Measurements from ENCODE around the gene PBX1. TPM values are rescaled to one million over a fixed set of nuclear protein-coding genes. Genes with fewer than 3 reads are reported as not detected.

PBX1 gene
- total and polyA plus RNA-seq, 10 of the 15 experiments (the other 5 are each of a cell fraction or from before 2014, with no cell fraction given), result 0.05 to 0.28 (median 0.11) TPM; not detected in 5

DNA sequence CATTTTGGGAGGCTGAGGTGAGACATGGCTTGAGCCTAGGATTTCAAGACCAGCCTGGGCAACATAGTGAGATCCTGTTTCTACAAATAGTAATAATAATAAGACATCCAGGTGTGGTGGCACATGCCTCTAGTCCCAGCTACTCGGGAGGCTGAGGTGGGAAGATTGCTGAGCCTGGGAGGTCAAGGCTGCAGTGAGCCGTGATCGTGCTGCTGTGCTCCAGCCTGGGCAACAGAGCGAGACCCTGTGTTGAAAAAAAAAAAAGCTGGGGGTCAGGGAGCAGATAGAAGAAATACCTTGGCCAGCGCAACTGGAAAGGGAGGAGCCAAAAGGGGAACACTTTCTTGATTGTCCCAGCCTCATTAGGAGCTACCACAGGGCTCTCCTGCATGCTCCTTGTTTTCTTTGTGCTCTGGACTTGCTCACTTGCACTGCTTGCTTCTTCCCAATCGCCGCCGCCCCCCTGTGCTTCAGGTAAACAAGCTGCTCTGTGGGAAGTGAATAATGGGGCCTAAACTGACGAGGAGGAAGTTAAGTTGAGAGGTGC, 31.1 kb downstream of the PBX1 start:
- intact Hi-C loops (cut with micrococcal nuclease; ENCODE audit: unreplicated experiment) (no loop called here), in situ Hi-C loops (cut with MboI) (no loop called here)
- Histone ChIP-seq H3K9me3 (replicated peaks; ENCODE audit: control insufficient read depth, insufficient read depth, low read length) (no peaks in the 10 kb centered on the region), H3K79me2 (ENCODE audit: control insufficient read depth, insufficient read depth, low read length) (no peaks in the 10 kb centered on the region), H3K27me3 (replicated peaks in 1 of 2; ENCODE audit: control insufficient read depth in 2 of 2, insufficient read depth in 2 of 2, low read length in 1 of 2) (no peaks in the 10 kb centered on the region), H4K20me1 (ENCODE audit: control insufficient read depth, insufficient read depth) (no peaks in the 10 kb centered on the region), H3K9ac (ENCODE audit: control insufficient read depth, insufficient read depth, low read length) (no peak overlapping the region), H3K4me3 (no peak overlapping the region), H3K4me2 (ENCODE audit: control insufficient read depth, insufficient read depth) (no peak overlapping the region), H3K27ac (ENCODE audit: control insufficient read depth, insufficient read depth) (no peak overlapping the region), H2AFZ (ENCODE audit: control insufficient read depth, low read depth, low read length) (no peak overlapping the region), H3K36me3 (ENCODE audit: control insufficient read depth in 2 of 2, insufficient read depth in 2 of 2, low read length in 1 of 2) (no peaks in the 10 kb centered on the region), H3K4me1 (ENCODE audit: control insufficient read depth, insufficient read depth, low read length) (no peaks in the 10 kb centered on the region)
- WGBS (ENCODE audit: insufficient coverage, insufficient replicate concordance, low lambda C conversion rate, missing lambda C conversion rate), result 8% methylated on average over 8 of the region's 9 CpGs
- ATAC-seq, result no peak
- TF ChIP-seq, protein P1, sequence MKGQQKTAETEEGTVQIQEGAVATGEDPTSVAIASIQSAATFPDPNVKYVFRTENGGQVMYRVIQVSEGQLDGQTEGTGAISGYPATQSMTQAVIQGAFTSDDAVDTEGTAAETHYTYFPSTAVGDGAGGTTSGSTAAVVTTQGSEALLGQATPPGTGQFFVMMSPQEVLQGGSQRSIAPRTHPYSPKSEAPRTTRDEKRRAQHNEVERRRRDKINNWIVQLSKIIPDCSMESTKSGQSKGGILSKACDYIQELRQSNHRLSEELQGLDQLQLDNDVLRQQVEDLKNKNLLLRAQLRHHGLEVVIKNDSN (IDR thresholded peaks at IDR 0.05; ENCODE audit: borderline replicate concordance, extremely low read length, insufficient read depth, low read depth, low read length), result no peak
- TF ChIP-seq ASH2L (IDR thresholded peaks at IDR 0.05; ENCODE audit: borderline replicate concordance, low read depth), result no peak
- TF ChIP-seq FOXK2 (IDR thresholded peaks at IDR 0.05), result no peak
- ChIA-PET CTCF (no interaction called here), RAD21 (ENCODE audit: unreplicated experiment) (no interaction called here), SMC1A (ENCODE audit: uncharacterized antibody, unreplicated experiment) (no interaction called here), POLR2A (no interaction called here)
- no peak for DNase-seq (ENCODE audit: low read depth, low spot score)
- no peak for FAIRE-seq
- no TSS peak for BruUV-seq (replicated peaks)

DNA sequence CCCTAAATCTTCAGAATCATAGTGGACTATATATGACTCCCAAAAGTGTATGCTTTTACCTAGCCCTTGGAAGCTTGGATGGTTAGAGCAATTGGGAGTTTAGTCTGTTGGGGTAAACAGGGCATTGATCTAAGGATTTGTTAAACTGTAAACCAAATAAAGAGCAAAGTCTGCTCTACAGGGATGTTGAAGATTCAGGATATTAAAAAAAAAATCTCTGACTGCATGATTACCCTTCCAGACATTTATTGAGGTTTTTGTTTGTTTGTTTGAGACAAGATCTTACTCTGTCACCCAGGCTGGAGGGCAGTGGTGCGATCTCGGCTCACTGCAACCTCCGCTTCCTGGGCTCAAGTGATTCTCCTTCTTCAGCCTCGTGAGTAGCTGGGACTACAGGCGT, 31.6 kb downstream of the PBX1 start:
- FAIRE-seq (no peak), DNase-seq (ENCODE audit: low read depth, low spot score) (no peak), ATAC-seq (no peak)
- Histone ChIP-seq H4K20me1 (ENCODE audit: control insufficient read depth, insufficient read depth) (no peaks in the 10 kb centered on the region), H3K4me2 (ENCODE audit: control insufficient read depth, insufficient read depth) (no peak overlapping the region), H3K36me3 (ENCODE audit: control insufficient read depth in 2 of 2, insufficient read depth in 2 of 2, low read length in 1 of 2) (no peaks in the 10 kb centered on the region), H3K27me3 (replicated peaks in 1 of 2; ENCODE audit: control insufficient read depth in 2 of 2, insufficient read depth in 2 of 2, low read length in 1 of 2) (no peaks in the 10 kb centered on the region), H2AFZ (ENCODE audit: control insufficient read depth, low read depth, low read length) (no peak overlapping the region), H3K4me1 (ENCODE audit: control insufficient read depth, insufficient read depth, low read length) (no peaks in the 10 kb centered on the region), H3K4me3 (no peak overlapping the region), H3K79me2 (ENCODE audit: control insufficient read depth, insufficient read depth, low read length) (no peaks in the 10 kb centered on the region), H3K9me3 (replicated peaks; ENCODE audit: control insufficient read depth, insufficient read depth, low read length) (no peaks in the 10 kb centered on the region), H3K27ac (ENCODE audit: control insufficient read depth, insufficient read depth) (no peak overlapping the region), H3K9ac (ENCODE audit: control insufficient read depth, insufficient read depth, low read length) (no peak overlapping the region)
- POLR2A ChIA-PET, result interaction anchor here (0.7 kb wide), 1 partner anchor 625 kb away, joined by 3 read pairs; no protein-coding TSS in a partner anchor
- RAD21 ChIA-PET (ENCODE audit: unreplicated experiment), result no interaction called here
- WGBS (ENCODE audit: insufficient coverage, insufficient replicate concordance, low lambda C conversion rate, missing lambda C conversion rate), result 78% methylated on average over 3 of the region's 5 CpGs
- intact Hi-C loops (cut with micrococcal nuclease; ENCODE audit: unreplicated experiment) (no loop called here), in situ Hi-C loops (cut with MboI) (no loop called here)
- CTCF ChIA-PET, result no interaction called here
- SMC1A ChIA-PET (ENCODE audit: uncharacterized antibody, unreplicated experiment), result no interaction called here
- no TSS peak for BruUV-seq (replicated peaks)
- TF ChIP-seq MYC (IDR thresholded peaks at IDR 0.05; ENCODE audit: insufficient read depth, insufficient read length, insufficient replicate concordance, low read length, severe bottlenecking), result no peak
- no peak for TF ChIP-seq PAX8 (IDR thresholded peaks at IDR 0.05)
- no peak for TF ChIP-seq MTA2 (IDR thresholded peaks at IDR 0.05; ENCODE audit: low read depth)
- no peak for TF ChIP-seq IRF4 (IDR thresholded peaks at IDR 0.05; ENCODE audit: low read depth, low read length)
- no peak for TF ChIP-seq CBX3 (IDR thresholded peaks at IDR 0.05; ENCODE audit: borderline replicate concordance, low read depth)
- TF ChIP-seq MYB (IDR thresholded peaks at IDR 0.05; ENCODE audit: borderline replicate concordance, low read depth, low read length), result no peak
- no peak for TF ChIP-seq FOS (IDR thresholded peaks at IDR 0.05; ENCODE audit: borderline replicate concordance, extremely low read depth, insufficient read length)
- TF ChIP-seq, protein P2, sequence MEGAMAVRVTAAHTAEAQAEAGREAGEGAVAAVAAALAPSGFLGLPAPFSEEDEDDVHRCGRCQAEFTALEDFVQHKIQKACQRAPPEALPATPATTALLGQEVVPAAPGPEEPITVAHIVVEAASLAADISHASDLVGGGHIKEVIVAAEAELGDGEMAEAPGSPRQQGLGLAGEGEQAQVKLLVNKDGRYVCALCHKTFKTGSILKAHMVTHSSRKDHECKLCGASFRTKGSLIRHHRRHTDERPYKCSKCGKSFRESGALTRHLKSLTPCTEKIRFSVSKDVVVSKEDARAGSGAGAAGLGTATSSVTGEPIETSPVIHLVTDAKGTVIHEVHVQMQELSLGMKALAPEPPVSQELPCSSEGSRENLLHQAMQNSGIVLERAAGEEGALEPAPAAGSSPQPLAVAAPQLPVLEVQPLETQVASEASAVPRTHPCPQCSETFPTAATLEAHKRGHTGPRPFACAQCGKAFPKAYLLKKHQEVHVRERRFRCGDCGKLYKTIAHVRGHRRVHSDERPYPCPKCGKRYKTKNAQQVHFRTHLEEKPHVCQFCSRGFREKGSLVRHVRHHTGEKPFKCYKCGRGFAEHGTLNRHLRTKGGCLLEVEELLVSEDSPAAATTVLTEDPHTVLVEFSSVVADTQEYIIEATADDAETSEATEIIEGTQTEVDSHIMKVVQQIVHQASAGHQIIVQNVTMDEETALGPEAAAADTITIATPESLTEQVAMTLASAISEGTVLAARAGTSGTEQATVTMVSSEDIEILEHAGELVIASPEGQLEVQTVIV (IDR thresholded peaks at IDR 0.05; ENCODE audit: borderline replicate concordance, partially characterized antibody), result no peak
- no peak for TF ChIP-seq PML (IDR thresholded peaks at IDR 0.05; ENCODE audit: low read length)
- no peak for TF ChIP-seq SMARCA5 (IDR thresholded peaks at IDR 0.05)
- TF ChIP-seq CHD2 (IDR thresholded peaks at IDR 0.05; ENCODE audit: borderline replicate concordance, low read depth, low read length), result no peak
- TF ChIP-seq, protein P3, sequence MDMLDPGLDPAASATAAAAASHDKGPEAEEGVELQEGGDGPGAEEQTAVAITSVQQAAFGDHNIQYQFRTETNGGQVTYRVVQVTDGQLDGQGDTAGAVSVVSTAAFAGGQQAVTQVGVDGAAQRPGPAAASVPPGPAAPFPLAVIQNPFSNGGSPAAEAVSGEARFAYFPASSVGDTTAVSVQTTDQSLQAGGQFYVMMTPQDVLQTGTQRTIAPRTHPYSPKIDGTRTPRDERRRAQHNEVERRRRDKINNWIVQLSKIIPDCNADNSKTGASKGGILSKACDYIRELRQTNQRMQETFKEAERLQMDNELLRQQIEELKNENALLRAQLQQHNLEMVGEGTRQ (IDR thresholded peaks at IDR 0.05; ENCODE audit: borderline replicate concordance, low read depth, low read length), result no peak
